Common myeloid progenitor, CD34-positive (primary cell): Measurements from ENCODE around the gene ACTN3.

Source experiments
- CTCF ChIA-PET: fragments of 350-600 bp; sonication (Branson Sonifier 250); formaldehyde crosslinking; loops from one replicate; lab custom pipeline; 2021; ENCODE audit warnings: antibody characterized with exemption; lab: Charles Lee
- POLR2A ChIA-PET: fragments of 350-600 bp; sonication (Branson Sonifier 250); formaldehyde crosslinking; loops from one replicate; lab custom pipeline; 2021; ENCODE audit warnings: antibody characterized with exemption; lab: Charles Lee
- DNase-seq, 3 donors: peaks; one replicate each; pipeline versions ENCODE4 v3.0.0 to v3.0.0-alpha.2; 2013
- H3K27ac ChIP-seq, 2 experiments: 1 replicate in 1 of 2; 2 replicates in 1 of 2; pipeline ENCODE4 v1.7.0; 2013; ENCODE audit warnings: inconsistent platforms in 2 of 2, low read length in 2 of 2, mild to moderate bottlenecking in 2 of 2, low read depth in 1 of 2, moderate library complexity in 1 of 2; ENCODE audit not compliant: severe bottlenecking in 2 of 2, insufficient read depth in 1 of 2, poor library complexity in 1 of 2
- H3K27me3 ChIP-seq, 5 experiments: replicated peaks in 2 of 5; 1 replicate in 3 of 5; 2 replicates in 2 of 5; pipeline versions ENCODE4 v1.6.1 to v1.7.0; 2013; ENCODE audit warnings: low read length in 4 of 5, mild to moderate bottlenecking in 2 of 5, moderate library complexity in 2 of 5, inconsistent platforms in 1 of 5; ENCODE audit not compliant: insufficient read depth in 5 of 5, control insufficient read depth in 4 of 5
- H3K36me3 ChIP-seq, 4 experiments: 1 replicate in 2 of 4; 2 replicates in 2 of 4; pipeline versions ENCODE4 v1.6.1 to v1.7.0; 2013; ENCODE audit warnings: low read length in 3 of 4, control low read depth in 1 of 4, mild to moderate bottlenecking in 1 of 4; ENCODE audit not compliant: control insufficient read depth in 4 of 4, insufficient read depth in 4 of 4
- H3K4me1 ChIP-seq, 4 experiments: 1 replicate in 3 of 4; 2 replicates in 1 of 4; pipeline versions ENCODE4 v1.6.1 to v1.7.1; 2013; ENCODE audit warnings: low read length in 3 of 4, mild to moderate bottlenecking in 3 of 4, control low read depth in 1 of 4, inconsistent platforms in 1 of 4, moderate library complexity in 1 of 4; ENCODE audit not compliant: control insufficient read depth in 4 of 4, insufficient read depth in 4 of 4; ENCODE audit errors: control extremely low read depth in 1 of 4
- H3K4me3 ChIP-seq, 7 experiments: 1 replicate in 4 of 7; 2 replicates in 3 of 7; pipeline versions ENCODE4 v1.5.1 to v1.7.0; 2013; ENCODE audit warnings: mild to moderate bottlenecking in 7 of 7, low read length in 6 of 7, moderate library complexity in 6 of 7, inconsistent platforms in 2 of 7, low read depth in 2 of 7, control low read depth in 1 of 7; ENCODE audit not compliant: insufficient read depth in 4 of 7, control insufficient read depth in 1 of 7; ENCODE audit errors: extremely low read depth in 1 of 7
- H3K9me3 ChIP-seq, 5 experiments: 1 replicate in 4 of 5; 2 replicates in 1 of 5; pipeline versions ENCODE4 v1.6.1 to v1.7.1; 2013; ENCODE audit warnings: low read length in 4 of 5, mild to moderate bottlenecking in 2 of 5, inconsistent platforms in 1 of 5, low read depth in 1 of 5, moderate library complexity in 1 of 5; ENCODE audit not compliant: control insufficient read depth in 4 of 5, insufficient read depth in 2 of 5; ENCODE audit errors: control extremely low read depth in 1 of 5
- WGBS: methylation state at CpG from one replicate; pipeline ENCODE4 v1.1.5; 2013; ENCODE audit not compliant: insufficient coverage; 5-methylcytosine and 5-hydroxymethylcytosine counted together

ACTN3 gene

DNA sequence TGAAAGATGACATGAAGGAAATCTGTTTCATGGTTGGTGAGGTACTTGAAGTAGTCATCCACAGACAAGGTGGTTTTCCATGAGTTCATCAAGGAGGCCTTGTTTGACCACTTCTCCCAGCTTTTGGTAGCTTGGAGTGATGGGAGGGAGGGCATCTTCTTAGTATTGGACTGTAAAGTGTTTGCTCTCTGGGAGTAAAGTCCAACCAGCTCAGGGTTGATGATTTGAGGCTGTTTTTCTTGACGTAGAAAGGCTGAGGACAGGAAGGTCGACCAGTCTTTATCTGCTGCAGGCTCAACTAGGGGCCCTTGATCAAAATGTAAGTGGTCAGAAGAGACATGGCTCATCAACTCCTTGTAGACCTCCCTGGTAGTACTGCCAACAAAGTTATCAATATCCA, 44.5 kb downstream of the ACTN3 start:
- no peaks in the 10 kb centered on the region for H3K36me3 ChIP-seq
- 100% methylated on average over 2 of the region's 2 CpGs for WGBS
- CTCF ChIA-PET: interaction anchor here (0.7 to 5.7 kb wide), 9 partner anchors 12 to 94 kb away, joined by 3 to 55 read pairs (median 3); partner anchors contain the start of genes RBM4 and ZDHHC24

DNA sequence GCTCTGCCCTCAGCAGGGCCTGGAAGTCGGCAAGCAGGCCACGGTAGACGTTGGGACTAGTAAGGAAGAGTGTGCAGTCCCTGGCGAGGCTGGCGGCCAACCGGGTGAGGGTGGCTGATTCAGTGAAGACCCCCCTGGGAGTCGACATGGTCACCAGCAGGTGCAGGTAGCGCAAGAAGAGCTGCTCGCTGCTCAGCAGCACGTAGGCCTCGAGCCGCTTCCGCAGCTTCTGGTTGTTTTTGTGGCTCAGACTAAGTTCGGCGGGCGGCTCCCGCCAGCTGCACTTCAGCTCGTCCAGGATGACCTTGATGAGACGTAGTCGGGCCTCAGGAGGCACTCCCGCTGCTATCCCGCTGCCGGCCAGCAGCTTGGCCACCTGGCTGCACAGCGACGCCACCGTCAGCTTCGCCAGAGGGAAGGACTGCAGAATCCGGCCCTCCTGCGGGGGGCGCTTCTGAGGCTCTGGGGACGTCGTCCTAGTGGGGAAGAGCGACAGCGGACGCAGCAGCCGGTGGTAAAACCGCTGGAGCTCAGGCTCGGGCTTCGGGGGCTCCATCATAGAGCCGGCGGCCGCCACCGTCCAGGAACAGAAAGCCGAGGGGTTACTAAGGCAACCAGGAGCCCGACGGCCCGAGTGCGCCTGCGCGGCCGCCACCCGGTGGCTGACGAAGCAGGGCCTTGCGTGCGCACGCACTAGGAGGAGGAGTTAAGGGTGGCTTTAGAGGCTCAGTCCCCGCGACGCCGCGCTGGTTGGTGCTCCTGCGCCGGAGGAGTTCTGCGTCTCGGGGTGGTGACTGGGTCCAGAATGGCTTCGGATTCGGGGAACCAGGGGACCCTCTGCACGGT, 46.0 kb downstream of the ACTN3 start, which contains the start of the genes CCDC87 and CCS:
Gene CCDC87 (minus strand): TSS at position 607 of the 846 bp plus-strand sequence. CDS start 48 bp downstream, at position 559.
Gene CCS (plus strand): TSS at position 729 of the 846 bp plus-strand sequence. CDS start 77 bp downstream, at position 806.
- H3K4me1 ChIP-seq: peaks cover 8 to 42% (median 35%) of the 10 kb centered on the region in 4 experiments
- H3K36me3 ChIP-seq: peaks cover 0 to 3% (median 0%) of the 10 kb centered on the region in 4 experiments
- CTCF ChIA-PET: interaction anchor here (0.6 to 5.7 kb wide), 19 partner anchors 9 to 246 kb away, joined by 3 to 55 read pairs (median 4); partner anchors contain the start of genes RBM14, RBM4, RBM4B and ZDHHC24
- peak within 1 kb of the TSS; percentile 85 to 88 for H3K27ac ChIP-seq
- H3K9me3 ChIP-seq: no peaks in the 10 kb centered on the region
- POLR2A ChIA-PET: interaction anchor here (0.9 to 1.4 kb wide), 3 partner anchors 14 to 46 kb away, joined by 3 to 6 read pairs (median 4); partner anchors contain the start of gene RBM4
- H3K27me3 ChIP-seq: no peaks in the 10 kb centered on the region
- H3K4me3 ChIP-seq: peak within 1 kb of the TSS; percentile 49 to 96 (median 85)
- DNase-seq: peak; percentile 97 to 98 (median 97)
- 19% methylated on average over 59 of the region's 68 CpGs for WGBS

More for the DNA sequence above, 44.5 kb downstream of the ACTN3 start:
- Histone ChIP-seq H3K27me3 (no peaks in the 10 kb centered on the region), H3K9me3 (no peaks in the 10 kb centered on the region), H3K4me3 (no peak overlapping the region), H3K27ac (no peak overlapping the region), H3K4me1 (peaks cover 8 to 38% (median 33%) of the 10 kb centered on the region in 4 experiments)
- no peak for DNase-seq
- POLR2A ChIA-PET: interaction anchor here (0.9 kb wide), 1 partner anchor 47 kb away, joined by 3 read pairs; no protein-coding TSS in a partner anchor

DNA sequence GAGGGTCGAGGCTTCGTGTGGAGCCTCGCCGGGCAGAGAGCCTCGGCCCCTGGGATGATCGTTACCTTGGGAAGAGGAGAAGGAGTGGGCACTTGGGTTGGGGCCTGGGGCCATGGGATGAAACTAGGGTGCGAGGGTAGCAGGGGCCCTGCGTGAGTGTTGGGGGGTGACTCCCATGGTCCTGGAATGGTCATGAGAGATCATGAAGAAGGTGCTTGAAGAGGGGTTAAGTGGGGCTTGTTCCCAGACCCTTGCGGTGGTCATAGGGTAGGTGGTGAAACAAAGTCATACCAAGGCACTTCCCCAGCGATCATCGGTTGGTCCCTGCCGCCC, 46.6 kb downstream of the ACTN3 start:
- POLR2A ChIA-PET: interaction anchor here (0.8 to 1.4 kb wide), 4 partner anchors 13 to 45 kb away, joined by 3 to 6 read pairs (median 4); partner anchors contain the start of genes RBM14 and RBM4

DNA sequence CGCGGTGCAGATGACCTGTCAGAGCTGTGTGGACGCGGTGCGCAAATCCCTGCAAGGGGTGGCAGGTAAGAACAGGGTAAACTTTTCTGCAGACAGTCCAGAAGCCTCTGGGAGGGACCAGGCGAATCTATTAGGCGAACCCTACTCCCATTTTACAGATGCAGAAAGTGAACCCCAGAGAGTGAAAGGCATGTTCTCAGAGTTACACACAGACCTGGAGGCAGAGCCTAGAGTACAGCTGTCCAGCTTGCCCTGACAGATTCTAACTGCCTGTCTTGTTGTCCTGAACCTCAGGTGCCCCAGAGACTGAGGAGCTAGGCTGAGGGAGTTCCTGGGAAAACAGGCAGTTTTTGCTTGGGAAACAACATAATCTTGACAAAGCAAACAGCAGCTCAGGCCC, 46.9 kb downstream of the ACTN3 start:
- CTCF ChIA-PET: interaction anchor here (0.7 to 5.7 kb wide), 7 partner anchors 14 to 85 kb away, joined by 3 to 55 read pairs (median 6); partner anchors contain the start of genes CTSF, RBM4 and RBM4B
- POLR2A ChIA-PET: interaction anchor here (0.6 to 1.4 kb wide), 4 partner anchors 13 to 511 kb away, joined by 3 to 4 read pairs (median 4); partner anchors contain the start of gene RBM14
- WGBS: 58% methylated on average over 7 of the region's 7 CpGs
- Histone ChIP-seq H3K27ac (peak overlapping the region; percentile 85 to 88), H3K36me3 (peaks cover 0 to 3% (median 0%) of the 10 kb centered on the region in 4 experiments), H3K4me3 (peak overlapping the region; percentile 49 to 96 (median 85)), H3K4me1 (peaks cover 8 to 42% (median 35%) of the 10 kb centered on the region in 4 experiments), H3K27me3 (no peaks in the 10 kb centered on the region), H3K9me3 (no peaks in the 10 kb centered on the region)
- DNase-seq: no peak

More for the DNA sequence above, 46.6 kb downstream of the ACTN3 start:
- Histone ChIP-seq H3K4me1 (peaks cover 8 to 42% (median 35%) of the 10 kb centered on the region in 4 experiments), H3K36me3 (peaks cover 0 to 3% (median 0%) of the 10 kb centered on the region in 4 experiments), H3K9me3 (no peaks in the 10 kb centered on the region), H3K27ac (peak overlapping the region; percentile 85 to 88), H3K4me3 (peak overlapping the region; percentile 49 to 96 (median 85)), H3K27me3 (no peaks in the 10 kb centered on the region)
- DNase-seq: no peak
- CTCF ChIA-PET: interaction anchor here (0.8 to 5.7 kb wide), 9 partner anchors 14 to 85 kb away, joined by 3 to 55 read pairs (median 8); partner anchors contain the start of genes RBM14, RBM4 and RBM4B
- 1% methylated on average over 10 of the region's 12 CpGs for WGBS

DNA sequence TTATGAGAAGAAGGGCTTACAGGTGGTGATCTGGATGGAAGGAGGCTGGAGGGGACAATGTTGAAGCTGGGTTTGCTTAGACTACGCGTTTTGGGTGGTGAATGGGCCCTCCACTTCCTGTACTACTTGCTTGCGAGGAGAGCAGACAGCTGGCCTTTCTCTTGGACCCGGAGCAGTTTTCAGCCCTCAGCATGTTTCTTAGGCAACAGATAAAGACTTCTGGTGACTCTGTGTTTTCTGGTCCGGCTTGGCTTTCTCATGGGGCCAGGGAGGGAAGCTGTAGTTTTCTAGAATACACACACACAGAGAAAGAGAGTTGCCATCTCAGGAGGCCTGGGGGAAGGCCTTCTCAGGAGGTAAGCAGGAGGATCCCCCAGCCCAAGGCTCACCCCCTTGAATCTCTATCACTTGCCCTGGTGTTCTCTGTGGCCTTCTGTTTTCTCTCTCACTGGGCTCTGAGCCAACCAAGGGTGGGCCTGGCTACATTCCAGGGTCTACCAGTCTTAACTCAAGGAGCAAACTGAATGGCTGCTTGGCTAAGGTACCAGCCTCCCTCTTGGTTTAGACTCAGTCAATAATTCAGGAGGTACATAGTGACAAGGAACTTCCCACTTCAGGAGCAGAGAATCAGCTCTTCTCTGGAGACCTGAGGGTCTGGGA, 48.7 kb downstream of the ACTN3 start:
- H3K27me3 ChIP-seq: no peaks in the 10 kb centered on the region
- peak in 2 of 3 donors; percentile 85 to 88 for DNase-seq
- H3K27ac ChIP-seq: peak overlapping the region; percentile 55 to 80
- no peaks in the 10 kb centered on the region for H3K9me3 ChIP-seq
- H3K4me1 ChIP-seq: peaks cover 13 to 48% (median 40%) of the 10 kb centered on the region in 4 experiments
- CTCF ChIA-PET: interaction anchor here (0.8 to 4.3 kb wide), 11 partner anchors 9 to 157 kb away, joined by 3 to 23 read pairs (median 4); partner anchors contain the start of genes MRPL11, RBM14, RBM4 and RBM4B
- POLR2A ChIA-PET: interaction anchor here (1.2 to 2.3 kb wide), 2 partner anchors 21 to 45 kb away, joined by 3 to 6 read pairs; partner anchors contain the start of gene RBM14
- peaks cover 2 to 17% (median 9%) of the 10 kb centered on the region in 4 experiments for H3K36me3 ChIP-seq
- peak overlapping the region in 3 of 7 experiments; percentile 7 to 61 (median 54) for H3K4me3 ChIP-seq
- 35% methylated on average over 4 of the region's 5 CpGs for WGBS

DNA sequence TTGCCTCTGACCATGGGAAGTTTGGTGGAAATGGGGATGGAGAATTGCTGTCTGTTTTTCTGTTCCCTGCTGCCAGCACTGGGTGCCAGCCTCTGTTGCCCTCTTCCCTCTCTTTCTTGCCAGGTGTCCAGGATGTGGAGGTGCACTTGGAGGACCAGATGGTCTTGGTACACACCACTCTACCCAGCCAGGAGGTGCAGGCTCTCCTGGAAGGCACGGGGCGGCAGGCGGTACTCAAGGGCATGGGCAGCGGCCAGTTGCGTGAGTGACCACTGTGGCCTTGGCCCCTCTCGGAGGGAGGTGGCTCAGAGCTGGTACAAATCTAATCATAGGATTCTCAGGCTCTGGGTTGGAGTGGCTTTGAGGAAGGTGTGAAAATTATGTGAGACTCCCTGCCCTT, 52.3 kb downstream of the ACTN3 start:
- Histone ChIP-seq H3K27me3 (no peaks in the 10 kb centered on the region), H3K36me3 (peaks cover 4 to 33% (median 24%) of the 10 kb centered on the region in 4 experiments), H3K4me3 (no peak overlapping the region), H3K27ac (no peak overlapping the region), H3K4me1 (peaks cover 10 to 35% (median 30%) of the 10 kb centered on the region in 4 experiments), H3K9me3 (no peaks in the 10 kb centered on the region)
- ChIA-PET CTCF (interaction anchor here (1.2 kb wide), 1 partner anchor 20 kb away, joined by 4 read pairs; no protein-coding TSS in a partner anchor), POLR2A (interaction anchor here (0.6 to 1.2 kb wide), 2 partner anchors 17 to 61 kb away, joined by 3 read pairs; partner anchors contain the start of gene RBM14)
- WGBS: 100% methylated on average over 6 of the region's 6 CpGs
- DNase-seq: no peak
